Stimulated activated CD8-positive, alpha-beta memory T cell treated with anti-CD3 and anti-CD28 coated beads, Interleukin-15, amount 100 ng/mL, for 48 hours (primary cell): ENCODE data around the gene DRC1.
A peak's percentile ranks its signal among the peaks of the same experiment; 100 is the strongest.
"Not testable (repeated sequence)": the region's sequence is repeated elsewhere in the genome, so short reads cannot be mapped to it uniquely, and the experiment has no call there.

Source experiments
- DNase-seq, 2 donors: peaks; one replicate each; pipeline ENCODE4 v3.0.0-alpha.2; 2020; ENCODE audit warnings: low read depth in 2 of 2

Gene DRC1

GRCh38 chr2:26463244-26464192 is 61.8 kb downstream of the DRC1 start:
- no peak for DNase-seq

- DNase-seq: no peak
These were observed 62.9 kb downstream of the DRC1 start for GRCh38 chr2:26464390-26465265.

DNA sequence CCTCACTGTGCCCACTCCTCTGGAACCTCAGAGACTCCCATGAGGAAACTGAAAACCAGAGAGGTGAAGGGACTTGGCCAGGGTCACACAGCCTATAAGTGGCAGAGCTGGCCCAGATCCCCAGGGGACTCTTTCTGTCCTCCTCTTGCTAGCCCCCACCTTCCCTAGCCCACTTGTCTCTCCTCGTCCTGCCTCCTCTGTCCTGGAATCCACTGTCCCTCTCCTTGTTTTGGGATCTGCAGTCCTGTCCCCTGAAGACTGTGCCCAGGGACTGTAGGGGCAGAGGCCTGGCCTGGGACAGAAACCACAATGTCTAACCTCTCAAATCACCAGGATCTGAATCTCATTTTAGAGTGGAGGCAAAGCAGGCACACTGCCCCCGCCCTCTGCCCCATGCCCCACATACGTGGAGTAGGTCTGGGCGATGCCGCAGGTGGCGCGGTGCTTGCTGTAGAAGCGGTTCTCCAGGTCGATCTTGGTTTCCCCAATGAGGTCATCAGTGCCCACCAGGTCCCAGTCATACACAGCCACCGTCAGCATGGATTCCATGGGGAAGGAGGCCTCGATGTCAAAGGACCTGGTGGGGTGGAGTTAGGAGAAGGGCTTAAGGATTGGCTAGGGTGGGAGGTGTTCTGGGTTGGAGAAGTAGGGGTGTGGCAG is 63.7 kb downstream of the DRC1 start:
- DNase-seq: no peak

DNA sequence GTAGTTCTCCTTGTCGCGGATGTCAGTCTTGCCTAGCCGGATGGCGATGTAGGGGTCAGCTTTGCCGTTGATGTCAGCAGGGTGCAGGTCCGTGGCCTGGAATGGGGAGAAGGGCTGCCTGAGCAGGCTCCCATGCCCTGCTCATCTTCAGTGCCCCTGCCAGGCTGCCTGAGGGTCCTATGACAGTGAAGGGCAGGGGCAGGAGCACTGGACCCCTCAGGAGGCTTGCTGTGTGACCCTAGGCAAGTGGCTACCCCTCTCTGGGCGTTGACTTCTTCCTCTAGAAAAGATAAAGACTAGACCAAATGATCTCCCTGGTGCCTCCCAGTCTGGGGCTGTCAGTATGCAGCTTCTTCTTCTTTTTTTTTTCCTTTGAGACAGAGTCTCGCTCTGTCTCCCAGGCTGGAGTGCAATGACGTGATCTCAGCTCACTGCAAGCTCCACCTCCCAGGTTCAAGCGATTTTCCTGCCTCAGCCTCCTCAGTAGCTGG is 64.3 kb downstream of the DRC1 start:
- no peak for DNase-seq

DNA sequence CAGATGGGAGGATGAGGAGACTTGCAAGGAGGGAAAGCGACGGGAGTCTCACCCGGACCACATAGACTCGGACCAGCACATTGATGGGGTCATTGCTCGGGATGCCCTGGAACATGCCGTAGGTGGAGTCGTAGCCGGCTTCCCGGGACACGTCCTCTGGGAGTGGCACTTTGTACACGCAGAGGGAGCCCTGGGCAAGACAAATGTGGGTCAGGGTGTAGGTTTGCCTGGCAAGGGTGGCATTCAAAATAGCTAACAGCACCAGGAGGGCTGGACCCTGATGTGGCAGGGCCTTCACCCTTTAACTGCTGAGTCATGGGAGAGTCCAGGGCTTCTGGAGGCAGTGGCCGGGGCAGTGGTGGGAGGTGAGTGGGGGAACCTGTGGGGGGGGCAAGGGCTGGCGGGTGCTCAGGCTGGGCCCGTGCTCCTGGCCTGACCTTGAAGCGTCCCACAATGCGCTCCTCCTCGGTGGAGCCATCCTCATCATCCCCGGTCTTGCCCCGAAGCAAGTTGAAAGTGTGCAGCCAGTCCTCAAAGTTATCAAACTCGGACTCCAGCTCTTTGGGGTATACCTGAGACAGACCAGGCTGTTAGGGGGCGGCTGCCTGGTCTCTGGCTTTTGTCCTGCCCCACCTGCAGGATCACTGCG is 65.1 kb downstream of the DRC1 start:
- no peak for DNase-seq

- not testable (repeated sequence) for DNase-seq
These were observed 66.8 kb downstream of the DRC1 start for GRCh38 chr2:26468544-26468943.

GRCh38 chr2:26469092-26469710 is 67.5 kb downstream of the DRC1 start:
- DNase-seq: peak; percentile 45 to 57

DNA sequence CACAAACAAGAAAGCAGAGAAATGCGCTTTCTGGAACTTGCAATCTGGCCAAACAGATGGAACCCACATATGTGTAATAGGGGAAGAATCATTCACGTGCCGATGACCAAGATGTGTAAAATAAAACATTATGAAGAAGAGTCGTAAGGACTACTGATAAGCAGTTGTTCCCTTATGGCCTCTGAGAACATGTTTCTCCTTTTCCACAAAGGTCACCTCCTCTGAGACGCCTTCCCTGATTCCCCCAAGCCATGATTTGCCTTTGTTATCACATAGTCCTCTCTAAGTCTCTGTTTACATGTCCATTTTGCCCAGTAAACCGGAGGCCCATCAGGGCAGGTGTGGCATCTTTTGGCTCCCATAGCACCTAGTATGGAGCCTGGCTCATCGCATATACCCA is 68.2 kb downstream of the DRC1 start:
- DNase-seq: no peak

DNA sequence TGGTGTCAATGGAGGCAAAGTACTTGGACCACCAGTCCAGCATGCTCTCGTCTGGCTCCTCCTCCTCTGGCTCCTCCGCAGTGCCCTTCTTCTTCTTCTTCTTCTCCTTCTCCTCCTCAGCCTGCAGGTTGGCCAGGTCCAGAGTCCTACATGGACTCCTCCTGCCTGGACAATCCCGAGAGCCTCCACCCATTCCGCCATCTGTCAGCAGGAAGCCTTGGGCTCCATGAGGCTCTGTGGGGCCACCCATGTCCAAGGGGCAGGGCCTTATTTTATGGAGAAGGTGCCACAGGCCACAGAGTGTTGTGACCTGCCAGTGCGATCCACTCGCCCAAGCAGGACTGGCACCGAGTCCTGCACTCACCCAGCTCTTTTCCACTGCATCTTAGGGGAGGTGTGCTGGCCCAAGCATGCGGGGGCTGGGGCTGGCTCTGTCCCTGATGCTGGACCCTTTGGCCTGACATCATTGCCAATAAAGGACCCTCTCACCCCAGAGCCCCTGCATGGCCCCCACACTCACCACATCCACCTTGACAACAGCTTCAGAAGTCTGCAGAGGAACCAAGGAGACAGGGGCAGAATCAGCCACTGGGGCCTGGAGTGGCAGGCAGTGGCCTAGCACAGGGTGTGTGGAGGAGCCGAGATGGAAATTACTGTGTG is 69.0 kb downstream of the DRC1 start:
- no peak for DNase-seq

- no peak for DNase-seq
These were observed 69.6 kb downstream of the DRC1 start for GRCh38 chr2:26471289-26471688.

GRCh38 chr2:26471766-26472706 is 70.3 kb downstream of the DRC1 start:
- no peak for DNase-seq

DNA sequence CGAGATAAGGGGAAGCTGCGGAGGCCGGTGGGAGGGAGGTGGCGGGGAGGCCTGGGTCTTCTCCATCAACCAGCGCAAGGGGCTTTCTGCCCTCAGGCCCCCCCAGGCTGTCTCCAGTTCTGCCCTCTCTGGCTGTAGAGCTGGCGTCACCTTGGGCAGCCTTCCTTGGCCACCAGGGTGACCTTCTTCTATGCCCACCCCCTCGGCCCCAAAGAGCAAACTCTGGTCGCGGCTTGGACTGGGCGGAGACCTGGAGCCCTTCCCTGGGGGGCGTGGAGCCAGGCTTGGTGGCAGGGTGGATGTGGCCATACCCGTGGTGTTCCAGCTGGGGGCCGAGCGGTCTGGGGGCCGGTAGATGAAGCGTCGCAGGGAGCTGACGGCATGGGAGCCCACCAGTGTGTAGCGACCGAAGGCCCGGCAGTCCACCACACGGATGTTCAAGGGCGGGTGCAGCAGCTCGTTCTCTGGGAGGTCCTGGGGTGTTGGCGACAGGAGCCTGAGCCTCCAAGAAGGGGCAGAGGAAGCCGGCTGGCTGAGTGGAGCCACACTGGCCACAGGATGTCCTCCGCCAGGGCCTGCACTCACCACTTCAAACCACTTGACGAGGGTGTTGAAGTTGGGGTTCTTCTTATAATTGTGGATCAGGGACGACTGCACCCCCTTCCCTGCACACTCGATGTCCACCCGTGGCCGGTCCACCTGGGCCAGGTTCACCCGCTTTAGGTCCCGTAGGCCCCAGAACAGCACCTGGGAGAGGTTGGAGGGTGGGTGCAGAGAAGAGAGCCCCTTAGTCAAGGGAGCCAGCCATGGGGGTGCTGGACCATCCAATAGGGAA is 71.3 kb downstream of the DRC1 start:
- no peak for DNase-seq

DNA sequence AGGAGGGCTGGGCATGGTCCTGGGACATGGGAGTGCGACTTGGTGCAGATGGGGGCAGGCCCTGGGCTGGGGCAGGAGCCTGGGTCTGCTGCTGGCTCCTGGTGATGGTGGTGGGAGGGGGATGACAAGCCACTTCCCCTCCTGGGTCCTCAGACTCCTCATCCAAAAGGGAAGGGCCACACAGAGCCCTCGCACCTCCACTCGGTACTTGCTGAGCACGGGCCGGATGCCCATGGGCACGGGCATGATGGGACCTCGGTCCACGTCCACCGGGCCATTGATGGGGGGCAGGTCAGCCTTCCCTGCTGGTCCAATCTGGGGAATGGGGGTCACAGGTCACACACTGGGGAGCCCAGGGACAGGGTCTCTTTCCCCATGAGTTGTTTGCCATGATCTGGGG is 72.1 kb downstream of the DRC1 start:
- no peak for DNase-seq

DNA sequence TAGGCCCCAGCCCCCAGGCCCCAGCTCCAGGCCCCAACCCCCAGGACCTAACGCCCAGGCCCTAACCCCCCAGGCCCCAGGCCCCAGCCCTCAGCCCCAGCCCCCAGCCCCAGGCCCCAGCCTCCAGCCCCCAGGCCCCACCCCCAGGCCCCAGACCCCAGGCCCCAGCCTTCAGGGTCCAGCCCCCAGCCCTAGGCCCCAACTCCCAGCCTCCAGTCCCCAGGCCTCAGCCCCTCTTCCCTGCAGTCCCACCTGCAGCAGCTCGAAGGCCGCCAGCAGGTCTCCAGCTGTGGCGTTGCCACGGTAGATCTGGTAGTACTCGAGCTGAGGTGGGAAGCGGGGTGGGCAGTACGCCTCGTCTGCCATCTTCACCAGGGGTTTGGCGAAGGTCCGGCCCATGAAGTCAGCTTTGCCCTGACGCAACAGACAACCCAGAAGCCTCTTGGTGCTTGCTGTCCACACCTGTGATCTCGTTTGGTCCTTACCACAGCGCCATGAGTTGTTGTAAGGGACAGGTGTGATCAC is 72.6 kb downstream of the DRC1 start:
- DNase-seq: no peak

DNA sequence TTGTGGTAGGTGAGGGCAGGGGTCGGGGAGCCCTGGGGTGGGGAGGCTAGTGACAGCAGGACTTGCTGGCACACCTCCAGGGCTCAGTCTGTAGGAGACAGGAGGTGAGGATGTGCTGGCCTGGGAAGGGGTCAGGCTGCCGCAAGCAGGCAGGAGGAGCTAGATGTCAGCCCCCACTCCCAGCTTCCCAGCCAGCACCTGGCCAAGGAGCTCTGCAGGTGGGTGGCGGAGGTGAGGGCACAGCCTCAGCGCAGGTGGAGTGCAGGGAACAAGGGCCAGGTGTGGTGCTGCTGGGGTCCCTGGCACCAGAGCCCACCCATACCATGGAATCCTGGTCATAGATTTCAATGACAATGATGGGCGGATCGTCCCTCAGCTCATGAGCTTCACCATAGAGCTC is 73.3 kb downstream of the DRC1 start:
- no peak for DNase-seq

DNA sequence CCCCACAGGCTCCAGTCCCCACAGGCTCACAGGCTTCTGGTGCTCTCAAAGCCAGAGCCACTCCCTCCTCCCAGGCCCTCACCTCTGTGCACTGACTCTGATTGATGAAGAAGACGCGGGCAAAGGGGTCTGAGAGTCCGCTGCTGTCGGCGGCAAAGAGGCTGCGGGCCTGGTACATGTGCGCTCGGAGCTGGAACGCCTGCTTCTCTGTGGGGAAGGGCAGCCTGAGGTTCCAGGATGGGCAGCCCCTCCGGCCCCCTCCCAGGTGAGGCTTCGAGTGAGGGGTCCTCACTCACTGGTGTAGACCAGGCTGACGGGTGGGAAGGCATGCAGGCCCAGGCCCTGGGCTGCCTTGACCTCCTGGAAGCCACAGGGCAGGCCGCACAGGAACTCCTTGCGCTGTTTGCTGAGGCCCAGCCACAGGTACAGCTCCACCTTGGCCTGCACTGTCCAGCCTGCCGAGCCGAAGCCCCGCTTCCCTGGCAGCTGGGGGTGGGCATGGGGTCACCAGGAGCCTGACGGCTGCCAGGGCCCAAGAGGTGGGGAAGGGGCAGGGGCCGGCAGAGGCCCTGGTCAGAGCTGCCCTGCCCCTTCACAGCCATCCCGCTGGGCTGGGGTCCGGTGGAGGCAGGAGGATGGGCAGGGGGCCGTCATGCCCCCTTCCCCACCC is 74.2 kb downstream of the DRC1 start:
- DNase-seq: no peak

DNA sequence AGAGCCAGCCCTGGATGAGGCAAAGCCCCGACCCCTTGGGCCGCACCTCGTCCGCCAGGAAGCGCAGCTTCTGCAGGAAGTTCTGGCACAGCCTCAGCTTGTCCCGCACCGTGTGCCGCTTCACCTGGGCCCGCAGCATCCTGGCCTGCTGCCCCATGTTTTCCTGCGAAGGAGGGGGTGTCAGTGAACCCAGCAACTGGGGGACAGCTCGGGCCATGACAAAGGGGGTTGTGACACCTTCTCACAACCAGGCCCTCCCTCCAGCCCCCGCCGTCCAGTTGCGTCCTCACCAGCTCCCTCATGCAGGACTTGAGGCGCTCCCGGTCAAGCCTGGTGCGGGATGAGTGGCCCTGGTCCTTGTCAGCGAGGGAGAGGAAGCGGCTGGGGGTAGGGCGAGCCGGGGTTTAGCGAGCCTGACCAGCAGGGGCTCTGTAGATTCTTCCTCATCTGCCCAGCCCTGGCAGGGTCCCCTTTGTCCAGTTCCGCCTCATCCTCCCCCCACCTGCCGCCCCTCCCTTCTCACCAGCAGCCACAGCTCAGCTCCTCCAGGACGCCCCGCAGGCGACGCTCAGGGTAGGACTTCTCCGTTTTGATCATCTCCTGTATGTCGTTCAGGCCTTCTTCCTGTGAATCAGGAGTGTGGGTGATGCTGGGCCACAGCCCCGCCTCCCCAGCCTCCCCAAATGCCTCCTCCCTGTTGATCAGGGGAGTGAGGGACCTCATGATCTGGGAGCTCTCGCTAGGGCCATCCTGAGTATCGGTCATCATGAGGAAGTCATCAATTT is 75.6 kb downstream of the DRC1 start:
- peak in 1 of 2 donors; percentile 18 for DNase-seq
